K562 (cell line): ENCODE results near the gene PTH1R. TPM values are rescaled to one million over a fixed set of nuclear protein-coding genes. Genes with fewer than 3 reads are reported as not detected.

Source experiments
- CEBPB ChIP-seq: fragments of 450-650 bp; IDR thresholded peaks from 2 replicates; pipeline ENCODE4 v1.6.1; 2016; ENCODE audit warnings: missing genetic modification characterization, missing compliant biosample characterization
- CXXC5 ChIP-seq: fragments of 250-450 bp; sonication (Bioruptor Pico); IDR thresholded peaks from 2 replicates; pipeline ENCODE4 v1.8.0; 2022; ENCODE audit warnings: inconsistent platforms, mild to moderate bottlenecking, moderate library complexity
- EWSR1 ChIP-seq: fragments of 450-650 bp; IDR thresholded peaks from 2 replicates; pipeline ENCODE4 v1.6.1; 2018; ENCODE audit warnings: borderline replicate concordance, mild to moderate bottlenecking, low read depth, moderate library complexity; ENCODE audit not compliant: partially characterized antibody
- GTF2F1 ChIP-seq: IDR thresholded peaks from 2 replicates; pipeline ENCODE4 v1.6.1; 2011; ENCODE audit warnings: low read depth, low read length, improper control_type of control experiment
- KDM1A ChIP-seq, 2 experiments: fragments of 450-650 bp; IDR thresholded peaks; 2 replicates each; pipeline ENCODE4 v1.6.1; 2016; ENCODE audit warnings: mild to moderate bottlenecking in 2 of 2
- MEF2A ChIP-seq: IDR thresholded peaks from 2 replicates; pipeline ENCODE4 v1.6.1; 2011; ENCODE audit warnings: low read depth, mild to moderate bottlenecking, low read length, moderate library complexity; ENCODE audit not compliant: control insufficient read depth
- MXD1 ChIP-seq: fragments of 250-450 bp; sonication (Bioruptor Pico); IDR thresholded peaks from 2 replicates; pipeline ENCODE4 v1.8.0; 2021; ENCODE audit warnings: borderline replicate concordance, mild to moderate bottlenecking, moderate library complexity; ENCODE audit not compliant: poor library complexity, severe bottlenecking
- POU5F1 ChIP-seq: fragments of 150-350 bp; IDR thresholded peaks from 2 replicates; pipeline ENCODE4 v1.6.1; 2014; ENCODE audit warnings: borderline replicate concordance, low read length, low read depth, mild to moderate bottlenecking; ENCODE audit not compliant: partially characterized antibody
- SMAD4 ChIP-seq: fragments of 250-450 bp; sonication (Bioruptor Pico); conservative IDR thresholded peaks from 2 replicates; pipeline ENCODE4 v1.8.0; 2021; ENCODE audit warnings: inconsistent platforms, mild to moderate bottlenecking, moderate library complexity
- SNAPC5 ChIP-seq: fragments of 250-450 bp; sonication (Bioruptor Pico); IDR thresholded peaks from 2 replicates; pipeline ENCODE4 v1.8.0; 2021; ENCODE audit warnings: moderate library complexity, mild to moderate bottlenecking, inconsistent platforms
- SPI1 ChIP-seq: IDR thresholded peaks from 2 replicates; pipeline ENCODE4 v1.6.1; 2011; ENCODE audit warnings: low read depth, low read length, control low read depth, borderline replicate concordance
- TCF7 ChIP-seq: sonication (generic); IDR thresholded peaks from 2 replicates; pipeline ENCODE4 v1.6.1; 2016; ENCODE audit warnings: antibody characterized with exemption, borderline replicate concordance
- THRB ChIP-seq: fragments of 450-650 bp; formaldehyde crosslinking; conservative IDR thresholded peaks from 2 replicates; pipeline ENCODE4 v1.4.0; 2022; ENCODE audit warnings: mild to moderate bottlenecking, missing genetic modification characterization
- ZNF133 ChIP-seq: fragments of 250-450 bp; sonication (Bioruptor Pico); IDR thresholded peaks from 2 replicates; pipeline ENCODE4 v1.4.0; 2020; ENCODE audit warnings: mild to moderate bottlenecking
- ZNF668 ChIP-seq: fragments of 250-450 bp; sonication (Bioruptor Pico); IDR thresholded peaks from 2 replicates; pipeline ENCODE4 v1.8.0; 2022; ENCODE audit warnings: mild to moderate bottlenecking, inconsistent platforms
- polyA plus RNA-seq, 8 experiments: library from polyadenylated mRNA; depleted of rRNA in 4 of 8; stranded (reverse) in 5 of 8; unstranded in 3 of 8; fragments of >200 nt; fragmentation: Nextera tagmentation in 2 of 8; fragmentation: Illumina TruSeq in 1 of 8; extraction: Ambion mirVana in 2 of 8; extraction: Trizol in 1 of 8; gene quantifications; 2 replicates each; pipeline versions ENCODE4 v1.2.1 to v1.2.3, GENCODE V29; 2011 to 2014; ENCODE audit warnings: inconsistent platforms in 1 of 8, missing spikeins in 1 of 8
- total RNA-seq, 7 experiments: library from RNA; depleted of rRNA in 6 of 7; stranded (reverse); fragments of >200 nt in 6 of 7; fragmentation: Illumina TruSeq in 2 of 7; extraction: Trizol in 2 of 7; gene quantifications; 2 replicates each; pipeline versions ENCODE4 v1.2.1 to v1.2.3, GENCODE V29; 2011 to 2021; ENCODE audit warnings: low replicate concordance in 1 of 7
- TF ChIP-seq, protein P1 (sequence below): fragments of 450-650 bp; IDR thresholded peaks from 2 replicates; pipeline ENCODE4 v1.7.1; 2018; ENCODE audit warnings: mild to moderate bottlenecking, low read depth; ENCODE audit not compliant: partially characterized antibody
- TF ChIP-seq, protein P2 (sequence below): sonication (generic); formaldehyde crosslinking; IDR thresholded peaks from 2 replicates; pipeline ENCODE4 v1.4.0; 2020; ENCODE audit warnings: mild to moderate bottlenecking, missing genetic modification reagents
- TF ChIP-seq, protein P3 (sequence below), 3 experiments: fragments of 200-800 bp in 1 of 3; sonication (Bioruptor generic) in 1 of 3; sonication (generic) in 1 of 3; formaldehyde crosslinking in 1 of 3; IDR thresholded peaks; 2 replicates each; pipeline versions ENCODE4 v1.6.1 to v1.8.0; 2016 to 2022; ENCODE audit warnings: mild to moderate bottlenecking in 2 of 3, missing compliant biosample characterization in 2 of 3, missing genetic modification characterization in 2 of 3, missing genetic modification reagents in 1 of 3
- TF ChIP-seq, protein P4 (sequence below): fragments of 450-650 bp; IDR thresholded peaks from 2 replicates; pipeline ENCODE4 v1.6.1; 2016; ENCODE audit warnings: low read depth, mild to moderate bottlenecking, moderate library complexity

PTH1R gene
- total and polyA plus RNA-seq, 9 of the 15 experiments (the other 6 are each of a cell fraction or from before 2014, with no cell fraction given) = not detected

GRCh38 chr3:46845397-46845859 lies 32.1 kb upstream of the PTH1R start (continued):
- TF ChIP-seq ZNF133 (CRISPR knock-in tag) = no peak
- TF ChIP-seq MXD1 (CRISPR knock-in tag) = no peak
- TF ChIP-seq THRB = no peak
- no peak for TF ChIP-seq MEF2A
- TF ChIP-seq GTF2F1 = no peak
- TF ChIP-seq, protein P1, sequence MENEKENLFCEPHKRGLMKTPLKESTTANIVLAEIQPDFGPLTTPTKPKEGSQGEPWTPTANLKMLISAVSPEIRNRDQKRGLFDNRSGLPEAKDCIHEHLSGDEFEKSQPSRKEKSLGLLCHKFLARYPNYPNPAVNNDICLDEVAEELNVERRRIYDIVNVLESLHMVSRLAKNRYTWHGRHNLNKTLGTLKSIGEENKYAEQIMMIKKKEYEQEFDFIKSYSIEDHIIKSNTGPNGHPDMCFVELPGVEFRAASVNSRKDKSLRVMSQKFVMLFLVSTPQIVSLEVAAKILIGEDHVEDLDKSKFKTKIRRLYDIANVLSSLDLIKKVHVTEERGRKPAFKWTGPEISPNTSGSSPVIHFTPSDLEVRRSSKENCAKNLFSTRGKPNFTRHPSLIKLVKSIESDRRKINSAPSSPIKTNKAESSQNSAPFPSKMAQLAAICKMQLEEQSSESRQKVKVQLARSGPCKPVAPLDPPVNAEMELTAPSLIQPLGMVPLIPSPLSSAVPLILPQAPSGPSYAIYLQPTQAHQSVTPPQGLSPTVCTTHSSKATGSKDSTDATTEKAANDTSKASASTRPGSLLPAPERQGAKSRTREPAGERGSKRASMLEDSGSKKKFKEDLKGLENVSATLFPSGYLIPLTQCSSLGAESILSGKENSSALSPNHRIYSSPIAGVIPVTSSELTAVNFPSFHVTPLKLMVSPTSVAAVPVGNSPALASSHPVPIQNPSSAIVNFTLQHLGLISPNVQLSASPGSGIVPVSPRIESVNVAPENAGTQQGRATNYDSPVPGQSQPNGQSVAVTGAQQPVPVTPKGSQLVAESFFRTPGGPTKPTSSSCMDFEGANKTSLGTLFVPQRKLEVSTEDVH = no peak
- no peak for TF ChIP-seq EWSR1
- TF ChIP-seq, protein P2, sequence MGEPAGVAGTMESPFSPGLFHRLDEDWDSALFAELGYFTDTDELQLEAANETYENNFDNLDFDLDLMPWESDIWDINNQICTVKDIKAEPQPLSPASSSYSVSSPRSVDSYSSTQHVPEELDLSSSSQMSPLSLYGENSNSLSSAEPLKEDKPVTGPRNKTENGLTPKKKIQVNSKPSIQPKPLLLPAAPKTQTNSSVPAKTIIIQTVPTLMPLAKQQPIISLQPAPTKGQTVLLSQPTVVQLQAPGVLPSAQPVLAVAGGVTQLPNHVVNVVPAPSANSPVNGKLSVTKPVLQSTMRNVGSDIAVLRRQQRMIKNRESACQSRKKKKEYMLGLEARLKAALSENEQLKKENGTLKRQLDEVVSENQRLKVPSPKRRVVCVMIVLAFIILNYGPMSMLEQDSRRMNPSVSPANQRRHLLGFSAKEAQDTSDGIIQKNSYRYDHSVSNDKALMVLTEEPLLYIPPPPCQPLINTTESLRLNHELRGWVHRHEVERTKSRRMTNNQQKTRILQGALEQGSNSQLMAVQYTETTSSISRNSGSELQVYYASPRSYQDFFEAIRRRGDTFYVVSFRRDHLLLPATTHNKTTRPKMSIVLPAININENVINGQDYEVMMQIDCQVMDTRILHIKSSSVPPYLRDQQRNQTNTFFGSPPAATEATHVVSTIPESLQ = no peak
- no peak for TF ChIP-seq SMAD4 (CRISPR knock-in tag)
- TF ChIP-seq CXXC5 (CRISPR knock-in tag) = no peak
- peak; percentile 72 for TF ChIP-seq SPI1
- TF ChIP-seq SNAPC5 (CRISPR knock-in tag) = no peak
- no peak for TF ChIP-seq CEBPB (tag)
- no peak for TF ChIP-seq ZNF668 (CRISPR knock-in tag)
- TF ChIP-seq TCF7 = no peak
- TF ChIP-seq, protein P3, sequence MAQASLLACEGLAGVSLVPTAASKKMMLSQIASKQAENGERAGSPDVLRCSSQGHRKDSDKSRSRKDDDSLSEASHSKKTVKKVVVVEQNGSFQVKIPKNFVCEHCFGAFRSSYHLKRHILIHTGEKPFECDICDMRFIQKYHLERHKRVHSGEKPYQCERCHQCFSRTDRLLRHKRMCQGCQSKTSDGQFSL (CRISPR knock-in tag; IDR thresholded peaks at IDR 0.05) = peak; percentile 79
- TF ChIP-seq, protein P3 (tag; IDR thresholded peaks at IDR 0.05) = no peak
- TF ChIP-seq, protein P4, sequence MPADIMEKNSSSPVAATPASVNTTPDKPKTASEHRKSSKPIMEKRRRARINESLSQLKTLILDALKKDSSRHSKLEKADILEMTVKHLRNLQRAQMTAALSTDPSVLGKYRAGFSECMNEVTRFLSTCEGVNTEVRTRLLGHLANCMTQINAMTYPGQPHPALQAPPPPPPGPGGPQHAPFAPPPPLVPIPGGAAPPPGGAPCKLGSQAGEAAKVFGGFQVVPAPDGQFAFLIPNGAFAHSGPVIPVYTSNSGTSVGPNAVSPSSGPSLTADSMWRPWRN = no peak
- TF ChIP-seq POU5F1 = no peak
- no peak for TF ChIP-seq KDM1A (IDR thresholded peaks at IDR 0.05)
